SK-N-SH (cell line): ENCODE measurements around the gene TSPAN15. TPM values are rescaled to one million over a fixed set of nuclear protein-coding genes. Genes with fewer than 3 reads are reported as not detected.

Source experiments
- CTCF ChIA-PET: fragments of 300-600, 350-600 bp; formaldehyde crosslinking; extraction: SDS; loops from one replicate; lab custom pipeline; 2021; lab: Yijun Ruan, JAX
- POLR2A ChIA-PET: fragments of 350-600 bp; sonication (Branson Sonifier 250); formaldehyde crosslinking; extraction: SDS; loops from one replicate; lab custom pipeline; 2020; ENCODE audit warnings: antibody characterized with exemption, inconsistent platforms; lab: Yijun Ruan, JAX
- DNase-seq: peaks from one replicate; pipeline ENCODE4 v3.0.0; 2012
- H2AFZ ChIP-seq: fragments of 200-600 bp; sonication (generic); 2 replicates; pipeline ENCODE4 v1.8.1; 2016; ENCODE audit warnings: antibody characterized with exemption, mild to moderate bottlenecking, low read depth
- H3F3A ChIP-seq: fragments of 200-600 bp; sonication (generic); replicated peaks from 2 replicates; pipeline ENCODE3; 2016; ENCODE audit warnings: antibody characterized with exemption, mild to moderate bottlenecking; ENCODE audit not compliant: insufficient read depth
- H3K27ac ChIP-seq, 2 experiments: fragments of 200-500 bp in 1 of 2; fragments of 200-600 bp in 1 of 2; sonication (Bioruptor generic) in 1 of 2; sonication (generic), shearing (Covaris generic) in 1 of 2; 2 replicates each; pipeline versions ENCODE4 v1.5.1 to v1.6.1; 2014 to 2016; ENCODE audit warnings: low read depth in 2 of 2, inconsistent platforms in 1 of 2, low read length in 1 of 2, mild to moderate bottlenecking in 1 of 2, mixed read lengths in 1 of 2
- H3K27me3 ChIP-seq: fragments of 200-600 bp; sonication (generic), shearing (Covaris generic); 2 replicates; pipeline ENCODE4 v1.6.1; 2016; ENCODE audit warnings: mixed run types; ENCODE audit not compliant: insufficient read depth
- H3K36me3 ChIP-seq, 2 experiments: fragments of 200-500 bp in 1 of 2; fragments of 200-600 bp in 1 of 2; sonication (Bioruptor generic) in 1 of 2; sonication (generic) in 1 of 2; replicated peaks in 1 of 2; 2 replicates each; pipeline versions ENCODE3 to v1.5.1; 2014 to 2016; ENCODE audit warnings: low read length in 1 of 2, mild to moderate bottlenecking in 1 of 2; ENCODE audit not compliant: insufficient read depth in 2 of 2, control insufficient read depth in 1 of 2
- H3K4me1 ChIP-seq, 2 experiments: fragments of 200-500 bp in 1 of 2; fragments of 200-600 bp in 1 of 2; sonication (Bioruptor generic) in 1 of 2; sonication (generic), shearing (Covaris generic) in 1 of 2; 2 replicates each; pipeline versions ENCODE4 v1.5.1 to v1.6.1; 2014 to 2016; ENCODE audit warnings: low read depth in 1 of 2, low read length in 1 of 2, mixed run types in 1 of 2; ENCODE audit not compliant: insufficient read depth in 2 of 2, control insufficient read depth in 1 of 2
- H3K4me2 ChIP-seq: fragments of 200-600 bp; sonication (generic), shearing (Covaris generic); 2 replicates; pipeline ENCODE4 v1.6.1; 2017; ENCODE audit warnings: mixed run types
- H3K4me3 ChIP-seq, 2 experiments: fragments of 200-500 bp in 1 of 2; fragments of 200-600 bp in 1 of 2; sonication (Bioruptor generic) in 1 of 2; sonication (generic), shearing (Covaris generic) in 1 of 2; 2 replicates each; pipeline versions ENCODE4 v1.5.1 to v1.8.1; 2014 to 2016; ENCODE audit warnings: low read depth in 2 of 2, inconsistent platforms in 1 of 2, low read length in 1 of 2, mild to moderate bottlenecking in 1 of 2, mixed read lengths in 1 of 2, moderate library complexity in 1 of 2
- H3K79me2 ChIP-seq: fragments of 200-600 bp; sonication (generic); 2 replicates; pipeline ENCODE4 v1.8.1; 2017; ENCODE audit warnings: mild to moderate bottlenecking; ENCODE audit not compliant: insufficient read depth
- H3K9ac ChIP-seq: fragments of 200-600 bp; sonication (generic); 2 replicates; pipeline ENCODE4 v1.6.1; 2017; ENCODE audit warnings: mixed run types
- H3K9me2 ChIP-seq: fragments of 200-600 bp; sonication (generic); 2 replicates; pipeline ENCODE4 v1.6.1; 2017; ENCODE audit warnings: mixed run types
- H3K9me3 ChIP-seq: fragments of 200-600 bp; sonication (generic); 2 replicates; pipeline ENCODE4 v1.6.1; 2017; ENCODE audit warnings: mixed run types, mild to moderate bottlenecking, moderate library complexity
- H4K20me1 ChIP-seq: fragments of 200-600 bp; sonication (generic); 2 replicates; pipeline ENCODE4 v1.6.1; 2017; ENCODE audit warnings: mild to moderate bottlenecking, mixed run types; ENCODE audit not compliant: insufficient read depth
- CHD2 ChIP-seq: fragments of 150-350 bp; IDR thresholded peaks from 2 replicates; pipeline ENCODE4 v1.6.1; 2018; ENCODE audit warnings: low read length; ENCODE audit not compliant: partially characterized antibody
- EP300 ChIP-seq, 2 experiments: IDR thresholded peaks; 2 replicates each; pipeline versions ENCODE4 v1.4.0 to v1.6.1; 2012; ENCODE audit warnings: borderline replicate concordance in 1 of 2, low read depth in 1 of 2, low read length in 1 of 2
- EZH2phosphoT487 ChIP-seq: fragments of 200-600 bp; sonication (generic); IDR thresholded peaks from 2 replicates; pipeline ENCODE4 v1.6.1; 2017; ENCODE audit warnings: low read depth, mixed run types, mild to moderate bottlenecking, antibody characterized with exemption, moderate library complexity, borderline replicate concordance
- JUND ChIP-seq: IDR thresholded peaks from 2 replicates; pipeline ENCODE4 v1.4.0; 2012
- NRF1 ChIP-seq: IDR thresholded peaks from 2 replicates; pipeline ENCODE4 v1.6.1; 2012; ENCODE audit warnings: low read depth, mild to moderate bottlenecking, low read length
- POLR2AphosphoS5 ChIP-seq: IDR thresholded peaks from 2 replicates; pipeline ENCODE4 v1.6.1; 2012; ENCODE audit warnings: low read depth, low read length
- RAD21 ChIP-seq: IDR thresholded peaks from 2 replicates; pipeline ENCODE4 v1.6.1; 2012; ENCODE audit warnings: mild to moderate bottlenecking, low read length
- RCOR1 ChIP-seq: fragments of 150-350 bp; IDR thresholded peaks from 2 replicates; pipeline ENCODE4 v1.6.1; 2017; ENCODE audit warnings: antibody characterized with exemption, low read length
- RFX5 ChIP-seq: IDR thresholded peaks from 2 replicates; pipeline ENCODE4 v1.6.1; 2012; ENCODE audit warnings: mild to moderate bottlenecking, improper control_type of control experiment, low read length
- TEAD4 ChIP-seq: IDR thresholded peaks from 2 replicates; pipeline ENCODE4 v1.4.0; 2012; ENCODE audit warnings: mild to moderate bottlenecking, borderline replicate concordance; ENCODE audit not compliant: insufficient read depth
- WGBS: methylation state at CpG from one replicate; pipeline ENCODE4 v1.1.6; 2017; ENCODE audit warnings: low lambda C conversion rate; 5-methylcytosine and 5-hydroxymethylcytosine counted together
- polyA plus RNA-seq, 3 experiments: library from polyadenylated mRNA; depleted of rRNA; stranded (reverse); fragments of >200 nt; gene quantifications; 2 replicates each; pipeline ENCODE4 v1.2.3, GENCODE V29; 2012
- TF ChIP-seq, protein P1 (sequence below): IDR thresholded peaks from 2 replicates; pipeline ENCODE4 v1.4.0; 2012; ENCODE audit warnings: low read depth
- TF ChIP-seq, protein P2 (sequence below): fragments of 200-600 bp; sonication (generic); IDR thresholded peaks from 2 replicates; pipeline ENCODE4 v1.6.1; 2017; ENCODE audit warnings: antibody characterized with exemption, mild to moderate bottlenecking, moderate library complexity
- TF ChIP-seq, protein P3 (sequence below): IDR thresholded peaks from 2 replicates; pipeline ENCODE4 v1.4.0; 2012; ENCODE audit warnings: low read depth, borderline replicate concordance
- TF ChIP-seq, protein P4 (sequence below): IDR thresholded peaks from 2 replicates; pipeline ENCODE4 v1.6.1; 2012; ENCODE audit warnings: mild to moderate bottlenecking, low read depth, low read length, moderate library complexity
- TF ChIP-seq, protein P5 (sequence below): IDR thresholded peaks from 2 replicates; pipeline ENCODE4; 2012

TSPAN15 gene
- polyA plus RNA-seq, 1 of the 3 experiments (the other 2 are of a cell fraction), result 8.5 TPM

DNA sequence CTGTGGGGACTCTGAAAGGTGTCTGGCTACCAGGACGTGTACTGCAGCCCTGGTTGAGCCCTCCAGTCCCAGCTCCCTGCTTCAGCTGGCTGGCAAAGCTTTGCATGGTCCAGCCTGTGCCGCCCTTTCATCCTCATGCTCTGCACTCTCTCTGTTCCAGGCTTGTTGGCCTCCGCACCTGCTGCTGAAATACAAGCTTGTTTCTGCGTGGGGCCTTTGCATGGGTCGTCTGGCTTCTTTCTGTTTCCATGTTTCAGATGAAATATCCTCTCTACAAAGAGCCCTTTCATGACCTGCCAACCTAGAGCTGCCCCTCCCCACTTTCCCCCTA is 45.9 kb downstream of the TSPAN15 start:
- Histone ChIP-seq H3K79me2 (no peaks in the 10 kb centered on the region), H3K36me3 (no peaks in the 10 kb centered on the region), H3K27ac (no peak overlapping the region), H3K27me3 (no peaks in the 10 kb centered on the region), H4K20me1 (no peaks in the 10 kb centered on the region), H3K4me2 (no peak overlapping the region), H2AFZ (no peak overlapping the region), H3K9me2 (no peaks in the 10 kb centered on the region), H3K4me1 (peaks cover 0 to 10% of the 10 kb centered on the region in 2 experiments; a peak in 2 of 4 replicates), H3F3A (no peaks in the 10 kb centered on the region), H3K9ac (no peak overlapping the region)
- ChIA-PET POLR2A (no interaction called here), CTCF (interaction anchor here (0.6 to 2.2 kb wide), 7 partner anchors 10 to 438 kb away, joined by 3 to 12 read pairs (median 3); no protein-coding TSS in a partner anchor)
- DNase-seq, result no peak
- TF ChIP-seq EZH2phosphoT487 (no peak), RFX5 (no peak)
- TF ChIP-seq, protein P1, sequence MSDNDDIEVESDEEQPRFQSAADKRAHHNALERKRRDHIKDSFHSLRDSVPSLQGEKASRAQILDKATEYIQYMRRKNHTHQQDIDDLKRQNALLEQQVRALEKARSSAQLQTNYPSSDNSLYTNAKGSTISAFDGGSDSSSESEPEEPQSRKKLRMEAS, result no peak
- TF ChIP-seq, protein P2, sequence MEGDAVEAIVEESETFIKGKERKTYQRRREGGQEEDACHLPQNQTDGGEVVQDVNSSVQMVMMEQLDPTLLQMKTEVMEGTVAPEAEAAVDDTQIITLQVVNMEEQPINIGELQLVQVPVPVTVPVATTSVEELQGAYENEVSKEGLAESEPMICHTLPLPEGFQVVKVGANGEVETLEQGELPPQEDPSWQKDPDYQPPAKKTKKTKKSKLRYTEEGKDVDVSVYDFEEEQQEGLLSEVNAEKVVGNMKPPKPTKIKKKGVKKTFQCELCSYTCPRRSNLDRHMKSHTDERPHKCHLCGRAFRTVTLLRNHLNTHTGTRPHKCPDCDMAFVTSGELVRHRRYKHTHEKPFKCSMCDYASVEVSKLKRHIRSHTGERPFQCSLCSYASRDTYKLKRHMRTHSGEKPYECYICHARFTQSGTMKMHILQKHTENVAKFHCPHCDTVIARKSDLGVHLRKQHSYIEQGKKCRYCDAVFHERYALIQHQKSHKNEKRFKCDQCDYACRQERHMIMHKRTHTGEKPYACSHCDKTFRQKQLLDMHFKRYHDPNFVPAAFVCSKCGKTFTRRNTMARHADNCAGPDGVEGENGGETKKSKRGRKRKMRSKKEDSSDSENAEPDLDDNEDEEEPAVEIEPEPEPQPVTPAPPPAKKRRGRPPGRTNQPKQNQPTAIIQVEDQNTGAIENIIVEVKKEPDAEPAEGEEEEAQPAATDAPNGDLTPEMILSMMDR, result no peak
- TF ChIP-seq, all 33 proteins: peak for 0
- 83% methylated on average over 4 of the region's 5 CpGs for WGBS
- Histone ChIP-seq H3K9me3 (no peaks in the 10 kb centered on the region), H3K4me3 (no peak overlapping the region)

DNA sequence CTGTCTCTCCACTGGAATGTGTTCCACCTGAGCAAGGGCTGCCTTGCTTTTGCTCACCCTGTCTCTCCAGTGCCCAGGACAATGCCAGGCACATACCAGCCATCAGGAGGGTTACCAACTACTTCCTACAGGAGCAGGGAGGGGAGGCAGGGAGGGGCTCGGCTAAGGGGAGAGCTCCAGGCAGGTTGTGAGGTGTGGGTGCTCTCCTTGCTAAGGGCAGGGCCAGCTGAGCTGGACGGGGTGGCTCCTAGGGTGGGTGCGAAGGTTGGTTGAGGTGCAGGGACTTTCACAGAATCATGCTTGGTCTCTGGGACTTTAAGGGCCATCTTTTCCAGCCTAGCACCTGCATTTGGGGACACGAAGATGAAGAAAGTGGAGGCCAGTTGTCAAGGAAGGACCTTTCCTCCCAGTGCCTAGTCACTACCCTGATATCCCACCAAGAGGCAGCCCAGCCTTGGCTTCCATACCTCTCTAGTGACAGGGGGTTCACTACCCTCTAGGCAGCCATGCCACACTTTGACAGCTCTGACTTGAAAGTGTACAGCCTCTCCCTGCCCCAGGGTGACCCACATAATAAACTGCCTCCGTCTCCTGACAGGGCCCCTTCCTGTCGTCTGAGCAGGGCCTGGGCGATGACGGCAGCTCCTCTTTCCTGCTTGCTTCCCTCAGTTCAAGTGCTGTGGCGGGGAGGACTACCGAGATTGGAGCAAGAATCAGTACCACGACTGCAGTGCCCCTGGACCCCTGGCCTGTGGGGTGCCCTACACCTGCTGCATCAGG is 46.5 kb downstream of the TSPAN15 start:
- no peak overlapping the region for H3K27ac ChIP-seq
- H4K20me1 ChIP-seq, result no peaks in the 10 kb centered on the region
- H3K9ac ChIP-seq, result no peak overlapping the region
- no peak overlapping the region for H3K4me2 ChIP-seq
- no peaks in the 10 kb centered on the region for H3K36me3 ChIP-seq
- POLR2A ChIA-PET, result no interaction called here
- no peaks in the 10 kb centered on the region for H3F3A ChIP-seq
- TF ChIP-seq NRF1, result no peak
- no peak for TF ChIP-seq RAD21
- TF ChIP-seq TEAD4, result no peak
- TF ChIP-seq, protein P3, sequence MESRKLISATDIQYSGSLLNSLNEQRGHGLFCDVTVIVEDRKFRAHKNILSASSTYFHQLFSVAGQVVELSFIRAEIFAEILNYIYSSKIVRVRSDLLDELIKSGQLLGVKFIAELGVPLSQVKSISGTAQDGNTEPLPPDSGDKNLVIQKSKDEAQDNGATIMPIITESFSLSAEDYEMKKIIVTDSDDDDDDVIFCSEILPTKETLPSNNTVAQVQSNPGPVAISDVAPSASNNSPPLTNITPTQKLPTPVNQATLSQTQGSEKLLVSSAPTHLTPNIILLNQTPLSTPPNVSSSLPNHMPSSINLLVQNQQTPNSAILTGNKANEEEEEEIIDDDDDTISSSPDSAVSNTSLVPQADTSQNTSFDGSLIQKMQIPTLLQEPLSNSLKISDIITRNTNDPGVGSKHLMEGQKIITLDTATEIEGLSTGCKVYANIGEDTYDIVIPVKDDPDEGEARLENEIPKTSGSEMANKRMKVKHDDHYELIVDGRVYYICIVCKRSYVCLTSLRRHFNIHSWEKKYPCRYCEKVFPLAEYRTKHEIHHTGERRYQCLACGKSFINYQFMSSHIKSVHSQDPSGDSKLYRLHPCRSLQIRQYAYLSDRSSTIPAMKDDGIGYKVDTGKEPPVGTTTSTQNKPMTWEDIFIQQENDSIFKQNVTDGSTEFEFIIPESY, result no peak
- no peak for TF ChIP-seq RCOR1
- TF ChIP-seq, protein P4, sequence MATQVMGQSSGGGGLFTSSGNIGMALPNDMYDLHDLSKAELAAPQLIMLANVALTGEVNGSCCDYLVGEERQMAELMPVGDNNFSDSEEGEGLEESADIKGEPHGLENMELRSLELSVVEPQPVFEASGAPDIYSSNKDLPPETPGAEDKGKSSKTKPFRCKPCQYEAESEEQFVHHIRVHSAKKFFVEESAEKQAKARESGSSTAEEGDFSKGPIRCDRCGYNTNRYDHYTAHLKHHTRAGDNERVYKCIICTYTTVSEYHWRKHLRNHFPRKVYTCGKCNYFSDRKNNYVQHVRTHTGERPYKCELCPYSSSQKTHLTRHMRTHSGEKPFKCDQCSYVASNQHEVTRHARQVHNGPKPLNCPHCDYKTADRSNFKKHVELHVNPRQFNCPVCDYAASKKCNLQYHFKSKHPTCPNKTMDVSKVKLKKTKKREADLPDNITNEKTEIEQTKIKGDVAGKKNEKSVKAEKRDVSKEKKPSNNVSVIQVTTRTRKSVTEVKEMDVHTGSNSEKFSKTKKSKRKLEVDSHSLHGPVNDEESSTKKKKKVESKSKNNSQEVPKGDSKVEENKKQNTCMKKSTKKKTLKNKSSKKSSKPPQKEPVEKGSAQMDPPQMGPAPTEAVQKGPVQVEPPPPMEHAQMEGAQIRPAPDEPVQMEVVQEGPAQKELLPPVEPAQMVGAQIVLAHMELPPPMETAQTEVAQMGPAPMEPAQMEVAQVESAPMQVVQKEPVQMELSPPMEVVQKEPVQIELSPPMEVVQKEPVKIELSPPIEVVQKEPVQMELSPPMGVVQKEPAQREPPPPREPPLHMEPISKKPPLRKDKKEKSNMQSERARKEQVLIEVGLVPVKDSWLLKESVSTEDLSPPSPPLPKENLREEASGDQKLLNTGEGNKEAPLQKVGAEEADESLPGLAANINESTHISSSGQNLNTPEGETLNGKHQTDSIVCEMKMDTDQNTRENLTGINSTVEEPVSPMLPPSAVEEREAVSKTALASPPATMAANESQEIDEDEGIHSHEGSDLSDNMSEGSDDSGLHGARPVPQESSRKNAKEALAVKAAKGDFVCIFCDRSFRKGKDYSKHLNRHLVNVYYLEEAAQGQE, result no peak
- no peak for TF ChIP-seq POLR2AphosphoS5
- TF ChIP-seq CHD2, result no peak
- no peak for TF ChIP-seq EP300 (IDR thresholded peaks at IDR 0.05; ENCODE audit: borderline replicate concordance in 1 of 2, low read depth in 1 of 2, low read length in 1 of 2)
- no peak for TF ChIP-seq JUND
- TF ChIP-seq, protein P5, sequence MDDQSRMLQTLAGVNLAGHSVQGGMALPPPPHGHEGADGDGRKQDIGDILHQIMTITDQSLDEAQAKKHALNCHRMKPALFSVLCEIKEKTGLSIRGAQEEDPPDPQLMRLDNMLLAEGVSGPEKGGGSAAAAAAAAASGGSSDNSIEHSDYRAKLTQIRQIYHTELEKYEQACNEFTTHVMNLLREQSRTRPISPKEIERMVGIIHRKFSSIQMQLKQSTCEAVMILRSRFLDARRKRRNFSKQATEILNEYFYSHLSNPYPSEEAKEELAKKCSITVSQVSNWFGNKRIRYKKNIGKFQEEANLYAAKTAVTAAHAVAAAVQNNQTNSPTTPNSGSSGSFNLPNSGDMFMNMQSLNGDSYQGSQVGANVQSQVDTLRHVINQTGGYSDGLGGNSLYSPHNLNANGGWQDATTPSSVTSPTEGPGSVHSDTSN, result no peak
- TF ChIP-seq RFX5, result no peak
- no peaks in the 10 kb centered on the region for H3K27me3 ChIP-seq
- no peaks in the 10 kb centered on the region for H3K9me2 ChIP-seq
- H3K9me3 ChIP-seq, result no peaks in the 10 kb centered on the region
- no peak overlapping the region for H2AFZ ChIP-seq
- H3K4me1 ChIP-seq, result peaks cover 0 to 4% of the 10 kb centered on the region in 2 experiments; a peak in 2 of 4 replicates
- no peak overlapping the region for H3K4me3 ChIP-seq
- 85% methylated on average over 11 of the region's 11 CpGs for WGBS
- CTCF ChIA-PET, result interaction anchor here (0.6 to 2.2 kb wide), 6 partner anchors 10 to 438 kb away, joined by 3 to 12 read pairs (median 6); no protein-coding TSS in a partner anchor
- no peak for DNase-seq
- no peaks in the 10 kb centered on the region for H3K79me2 ChIP-seq
